ENCODE data around the gene VPS45.
"Not testable (repeated sequence)": the region's sequence is repeated elsewhere in the genome, so short reads cannot be mapped to it uniquely, and the experiment has no call there.

GRCh38 chr1:150146016-150146415, 78.4 kb downstream of the VPS45 start:
- TF ChIP-seq EZH2 (IDR thresholded peaks at IDR 0.05; ENCODE audit: borderline replicate concordance, low read depth, low read length, poor library complexity, severe bottlenecking): not testable (repeated sequence)
- TF ChIP-seq, protein P1, sequence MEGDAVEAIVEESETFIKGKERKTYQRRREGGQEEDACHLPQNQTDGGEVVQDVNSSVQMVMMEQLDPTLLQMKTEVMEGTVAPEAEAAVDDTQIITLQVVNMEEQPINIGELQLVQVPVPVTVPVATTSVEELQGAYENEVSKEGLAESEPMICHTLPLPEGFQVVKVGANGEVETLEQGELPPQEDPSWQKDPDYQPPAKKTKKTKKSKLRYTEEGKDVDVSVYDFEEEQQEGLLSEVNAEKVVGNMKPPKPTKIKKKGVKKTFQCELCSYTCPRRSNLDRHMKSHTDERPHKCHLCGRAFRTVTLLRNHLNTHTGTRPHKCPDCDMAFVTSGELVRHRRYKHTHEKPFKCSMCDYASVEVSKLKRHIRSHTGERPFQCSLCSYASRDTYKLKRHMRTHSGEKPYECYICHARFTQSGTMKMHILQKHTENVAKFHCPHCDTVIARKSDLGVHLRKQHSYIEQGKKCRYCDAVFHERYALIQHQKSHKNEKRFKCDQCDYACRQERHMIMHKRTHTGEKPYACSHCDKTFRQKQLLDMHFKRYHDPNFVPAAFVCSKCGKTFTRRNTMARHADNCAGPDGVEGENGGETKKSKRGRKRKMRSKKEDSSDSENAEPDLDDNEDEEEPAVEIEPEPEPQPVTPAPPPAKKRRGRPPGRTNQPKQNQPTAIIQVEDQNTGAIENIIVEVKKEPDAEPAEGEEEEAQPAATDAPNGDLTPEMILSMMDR (conservative IDR thresholded peaks at IDR 0.05; ENCODE audit: low read depth, low read length): not testable (repeated sequence)
